Neural progenitor cell (in vitro differentiated cells): ENCODE data around the gene CGN.

ENCODE experiments used
- CTCF ChIP-seq: fragments of 200-600 bp; sonication (generic); IDR thresholded peaks from 2 replicates; pipeline ENCODE4 v1.5.1; 2017; ENCODE audit warnings: antibody characterized with exemption, mild to moderate bottlenecking
- EZH2 ChIP-seq: fragments of 200-600 bp; sonication (generic); IDR thresholded peaks from 2 replicates; pipeline ENCODE4 v1.6.1; 2017; ENCODE audit warnings: antibody characterized with exemption, mild to moderate bottlenecking, moderate library complexity

- TF ChIP-seq EZH2 (no peak), CTCF (no peak)
Measured at GRCh38 chr1:151581921-151582320, 70.7 kb downstream of the CGN start.
